ENCODE data around the gene BST1.

DNA sequence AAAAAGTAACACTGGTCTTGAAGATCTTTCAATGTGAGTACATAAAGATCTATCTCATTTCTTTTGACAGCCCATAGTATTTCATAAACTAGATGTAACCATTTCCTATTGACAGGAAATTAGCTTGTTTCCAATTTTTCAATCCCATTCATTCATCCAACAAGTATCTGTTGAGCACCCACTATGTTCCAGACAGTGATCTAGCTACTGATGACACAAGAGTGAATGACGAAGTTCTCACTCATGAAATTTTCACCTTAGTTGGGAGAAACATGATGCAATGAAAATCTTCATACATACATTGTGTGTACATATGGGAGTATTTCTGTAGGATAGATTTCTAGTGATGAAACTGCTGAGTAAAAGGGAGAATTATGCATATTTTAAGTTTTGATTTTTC, 76.9 kb downstream of the BST1 start:
- no peak for TF ChIP-seq EZH2 (IDR thresholded peaks at IDR 0.05; ENCODE audit: low read depth, unreplicated experiment)
- TF ChIP-seq, protein P1, sequence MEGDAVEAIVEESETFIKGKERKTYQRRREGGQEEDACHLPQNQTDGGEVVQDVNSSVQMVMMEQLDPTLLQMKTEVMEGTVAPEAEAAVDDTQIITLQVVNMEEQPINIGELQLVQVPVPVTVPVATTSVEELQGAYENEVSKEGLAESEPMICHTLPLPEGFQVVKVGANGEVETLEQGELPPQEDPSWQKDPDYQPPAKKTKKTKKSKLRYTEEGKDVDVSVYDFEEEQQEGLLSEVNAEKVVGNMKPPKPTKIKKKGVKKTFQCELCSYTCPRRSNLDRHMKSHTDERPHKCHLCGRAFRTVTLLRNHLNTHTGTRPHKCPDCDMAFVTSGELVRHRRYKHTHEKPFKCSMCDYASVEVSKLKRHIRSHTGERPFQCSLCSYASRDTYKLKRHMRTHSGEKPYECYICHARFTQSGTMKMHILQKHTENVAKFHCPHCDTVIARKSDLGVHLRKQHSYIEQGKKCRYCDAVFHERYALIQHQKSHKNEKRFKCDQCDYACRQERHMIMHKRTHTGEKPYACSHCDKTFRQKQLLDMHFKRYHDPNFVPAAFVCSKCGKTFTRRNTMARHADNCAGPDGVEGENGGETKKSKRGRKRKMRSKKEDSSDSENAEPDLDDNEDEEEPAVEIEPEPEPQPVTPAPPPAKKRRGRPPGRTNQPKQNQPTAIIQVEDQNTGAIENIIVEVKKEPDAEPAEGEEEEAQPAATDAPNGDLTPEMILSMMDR (conservative IDR thresholded peaks at IDR 0.05; ENCODE audit: low read depth in 2 of 2) = no peak
- no peak for TF ChIP-seq EZH2phosphoT487 (IDR thresholded peaks at IDR 0.05; ENCODE audit: unreplicated experiment)
- TF ChIP-seq POLR2AphosphoS5 (IDR thresholded peaks at IDR 0.05; ENCODE audit: low read depth) = no peak
- no peak for TF ChIP-seq CREB1 (CRISPR knock-in tag; IDR thresholded peaks at IDR 0.05; ENCODE audit: low read depth)
- TF ChIP-seq, protein P2, sequence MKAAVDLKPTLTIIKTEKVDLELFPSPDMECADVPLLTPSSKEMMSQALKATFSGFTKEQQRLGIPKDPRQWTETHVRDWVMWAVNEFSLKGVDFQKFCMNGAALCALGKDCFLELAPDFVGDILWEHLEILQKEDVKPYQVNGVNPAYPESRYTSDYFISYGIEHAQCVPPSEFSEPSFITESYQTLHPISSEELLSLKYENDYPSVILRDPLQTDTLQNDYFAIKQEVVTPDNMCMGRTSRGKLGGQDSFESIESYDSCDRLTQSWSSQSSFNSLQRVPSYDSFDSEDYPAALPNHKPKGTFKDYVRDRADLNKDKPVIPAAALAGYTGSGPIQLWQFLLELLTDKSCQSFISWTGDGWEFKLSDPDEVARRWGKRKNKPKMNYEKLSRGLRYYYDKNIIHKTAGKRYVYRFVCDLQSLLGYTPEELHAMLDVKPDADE (IDR thresholded peaks at IDR 0.05) = no peak

Data from GM23338 (cell line).